ENCODE data around the gene DLL1. TPM values are rescaled to one million over a fixed set of nuclear protein-coding genes. Genes with fewer than 3 reads are reported as not detected.

Gene DLL1
- polyA plus RNA-seq, 3 donors, result 8.2 to 15.1 (median 10.7) TPM

DNA sequence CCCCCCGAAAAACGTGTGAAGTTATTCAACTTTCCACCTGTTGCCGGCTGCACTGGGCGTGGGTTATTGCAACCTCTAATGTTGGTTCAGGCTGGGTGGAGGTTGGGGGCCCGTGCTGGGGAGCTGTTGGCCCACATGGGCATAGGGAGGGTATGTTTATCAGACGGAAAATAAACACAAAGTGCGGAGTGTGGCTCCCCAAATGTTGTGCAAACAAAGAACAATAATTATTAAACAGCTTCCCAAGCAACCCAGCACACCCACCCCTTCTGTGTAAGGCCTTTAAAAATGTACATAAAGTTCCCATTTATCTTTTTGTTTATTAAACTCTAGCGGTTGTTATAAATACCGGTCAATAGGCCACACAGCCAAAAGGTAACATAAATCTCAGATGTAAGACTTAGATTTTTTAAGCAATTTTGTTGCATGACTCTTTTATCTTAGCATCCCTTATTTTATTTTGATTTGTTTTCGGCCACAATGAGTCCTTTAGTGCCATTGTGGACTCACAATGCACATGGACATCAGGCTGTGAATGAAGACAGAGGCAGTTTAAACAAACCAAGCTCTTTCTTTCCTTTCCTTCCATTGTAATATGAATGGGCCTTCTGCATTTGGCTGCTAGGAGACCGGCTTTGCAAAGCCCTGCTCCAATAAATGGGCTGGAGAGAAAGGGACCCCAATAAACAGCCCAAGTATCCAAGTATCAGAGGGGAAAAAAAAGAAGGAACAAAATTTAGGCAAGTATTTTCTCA lies 6.9 kb upstream of the DLL1 start:
- no peak for DNase-seq (ENCODE audit: extremely low read depth in 1 of 11, low read depth in 9 of 11, low spot score in 4 of 11)

DNA sequence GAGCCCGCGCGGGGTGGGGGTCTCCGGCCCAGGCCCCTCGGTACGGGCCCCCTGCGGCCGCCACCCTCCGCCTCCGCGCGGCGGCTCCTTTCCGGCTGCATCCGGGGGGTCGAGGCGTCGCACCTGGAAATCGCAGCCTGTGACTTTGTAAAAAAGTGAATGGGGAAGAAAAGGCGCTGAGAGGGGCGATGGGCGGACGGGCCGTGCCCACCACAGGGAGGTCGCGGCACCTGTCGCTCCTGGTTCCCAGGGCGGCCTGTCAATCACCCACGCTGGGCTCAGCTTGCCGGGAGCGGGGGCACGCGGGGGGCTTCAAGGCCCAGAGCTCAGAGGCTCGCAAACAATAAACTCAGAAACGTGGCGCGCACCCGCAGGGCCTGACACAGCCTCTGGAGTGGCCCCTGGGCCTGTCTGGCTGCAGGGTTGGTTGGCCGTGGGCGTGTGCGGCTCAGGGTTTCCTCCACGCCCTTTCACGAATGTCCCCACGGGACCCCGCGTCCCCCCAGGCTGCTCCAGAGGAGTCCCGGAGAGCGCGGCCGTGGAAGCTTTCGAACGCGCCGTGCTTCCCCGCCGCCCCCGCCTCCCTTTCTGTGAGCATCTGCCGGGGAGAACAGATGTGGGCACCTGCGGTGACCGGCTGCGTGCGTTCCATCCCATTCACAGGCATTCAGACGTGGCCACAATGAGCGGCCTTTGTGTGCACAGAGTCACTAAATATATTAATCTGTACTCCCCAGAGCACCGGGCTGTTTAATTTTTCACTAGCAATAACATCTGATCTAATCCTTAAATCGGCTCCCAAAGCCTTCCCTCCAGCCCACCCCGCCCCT lies 6.1 kb upstream of the DLL1 start:
- no peak for DNase-seq (ENCODE audit: extremely low read depth in 1 of 11, low read depth in 9 of 11, low spot score in 4 of 11)

DNA sequence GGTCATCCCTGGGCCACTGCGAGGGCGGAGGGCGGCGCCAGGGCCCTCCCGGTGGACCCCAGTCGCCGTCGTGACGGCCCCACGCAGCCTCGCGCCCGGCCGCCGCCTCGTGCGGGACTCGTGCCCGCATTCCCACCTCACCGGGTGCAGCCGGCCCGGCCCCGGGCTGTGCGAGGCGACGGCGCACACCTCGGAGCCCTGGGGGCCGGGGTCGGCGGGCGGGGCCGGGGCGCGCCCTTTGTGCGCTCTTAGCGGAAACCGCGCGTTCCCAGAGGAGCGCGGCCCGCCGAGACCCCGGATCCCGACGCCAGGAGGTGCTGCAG lies 5.5 kb upstream of the DLL1 start:
- DNase-seq (ENCODE audit: extremely low read depth in 1 of 11, low read depth in 9 of 11, low spot score in 4 of 11), result no peak

DNA sequence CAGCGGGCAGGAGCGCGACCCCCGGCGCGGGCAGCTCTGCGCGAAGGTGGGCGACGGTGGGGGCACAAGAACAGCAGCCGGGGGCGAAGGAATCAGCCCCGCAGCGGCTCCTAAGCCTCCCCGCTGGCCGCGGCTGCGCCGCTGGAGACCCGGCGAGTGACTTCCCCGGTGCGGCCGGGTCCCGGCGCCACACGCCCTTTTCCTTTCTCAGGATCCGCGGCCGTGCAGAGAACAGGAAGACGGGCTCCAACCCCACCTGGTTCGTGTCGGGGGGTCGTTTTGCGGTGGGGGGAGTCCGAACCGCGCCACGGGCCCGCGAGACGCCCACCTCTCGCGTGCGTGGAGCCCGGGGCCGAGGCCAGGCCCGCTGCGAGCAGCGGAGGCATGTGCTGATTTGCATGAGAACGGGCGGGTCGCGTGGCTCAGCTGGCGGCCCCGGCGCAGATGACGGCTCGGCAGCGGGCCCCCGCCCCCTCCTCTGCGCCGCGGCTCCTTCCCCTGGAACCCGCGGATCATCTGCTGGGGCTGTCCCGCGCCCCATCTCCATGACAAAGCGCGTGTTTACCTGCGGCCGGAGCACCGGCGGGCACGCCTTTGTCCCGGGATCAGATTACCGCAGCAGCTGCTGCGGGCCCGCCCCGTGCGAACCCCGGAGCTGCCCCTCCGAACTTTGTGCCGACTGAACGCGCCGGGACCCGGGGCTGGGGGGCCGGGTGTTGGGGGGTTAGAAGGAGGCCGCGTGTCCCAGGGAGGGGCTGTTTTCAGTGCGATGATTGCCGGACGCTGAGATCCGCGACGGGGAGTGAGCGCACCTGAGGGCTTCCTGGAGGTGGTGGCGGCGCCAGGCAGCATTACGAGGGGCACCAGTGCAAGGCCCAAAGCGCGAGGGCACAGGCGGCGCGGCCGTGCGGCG lies 4.9 kb upstream of the DLL1 start:
- DNase-seq (ENCODE audit: extremely low read depth in 1 of 11, low read depth in 9 of 11, low spot score in 4 of 11), result no peak

DNA sequence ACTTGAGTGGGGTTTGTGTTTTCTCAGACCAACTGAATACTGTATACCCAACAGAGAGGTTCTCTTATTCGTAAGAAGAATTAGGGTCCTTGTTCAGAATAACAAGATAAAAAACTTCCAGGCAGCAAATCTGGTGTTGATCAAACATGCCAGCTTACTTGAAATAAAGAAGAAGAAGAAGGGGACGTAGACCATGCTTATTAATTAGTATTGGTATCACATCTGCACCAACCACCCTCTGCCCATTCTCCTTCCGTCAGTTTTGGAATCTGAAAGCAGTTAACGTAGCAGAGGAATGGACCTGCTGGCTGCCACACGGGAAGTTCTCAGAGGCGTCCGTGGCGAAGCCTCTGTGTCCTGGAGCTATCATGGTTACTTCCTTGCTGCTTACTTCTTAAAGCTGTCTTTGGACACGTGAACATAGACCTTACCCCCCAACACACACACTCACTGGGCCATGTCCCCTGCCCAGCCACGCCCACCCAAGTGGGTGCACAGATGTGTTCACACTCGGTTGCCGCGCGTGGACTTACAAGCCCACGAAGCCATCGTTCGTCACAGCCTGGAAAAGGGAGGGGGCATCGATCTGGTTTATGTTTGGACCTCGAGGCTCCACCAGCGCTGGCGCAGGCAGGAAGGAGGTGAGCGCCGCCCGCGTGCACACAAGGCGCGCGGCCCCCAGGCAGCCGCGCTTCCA lies 4.1 kb upstream of the DLL1 start:
- DNase-seq (ENCODE audit: extremely low read depth in 1 of 11, low read depth in 9 of 11, low spot score in 4 of 11), result no peak

DNA sequence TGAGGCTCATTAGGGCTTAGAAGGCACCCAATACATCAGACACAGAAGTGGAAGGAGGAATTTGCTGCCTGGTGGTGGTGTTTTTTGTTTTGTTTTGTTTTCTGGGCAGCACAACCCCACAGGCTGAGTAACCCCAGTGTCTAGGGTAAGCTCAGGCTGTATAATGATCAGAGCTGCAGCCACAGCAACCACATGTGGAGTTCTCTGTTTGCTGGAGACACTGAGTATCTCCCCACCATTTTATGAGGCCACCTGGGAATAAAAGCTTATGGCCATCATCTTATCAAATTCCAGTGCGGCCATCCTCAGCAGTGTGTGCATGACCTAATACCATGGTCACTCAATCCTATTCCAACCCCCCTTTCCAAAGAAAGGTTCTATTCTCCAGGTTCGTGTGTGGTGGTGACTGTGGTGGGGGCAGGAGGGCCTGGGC lies 3.4 kb upstream of the DLL1 start:
- no peak for DNase-seq (ENCODE audit: extremely low read depth in 1 of 11, low read depth in 9 of 11, low spot score in 4 of 11)

DNA sequence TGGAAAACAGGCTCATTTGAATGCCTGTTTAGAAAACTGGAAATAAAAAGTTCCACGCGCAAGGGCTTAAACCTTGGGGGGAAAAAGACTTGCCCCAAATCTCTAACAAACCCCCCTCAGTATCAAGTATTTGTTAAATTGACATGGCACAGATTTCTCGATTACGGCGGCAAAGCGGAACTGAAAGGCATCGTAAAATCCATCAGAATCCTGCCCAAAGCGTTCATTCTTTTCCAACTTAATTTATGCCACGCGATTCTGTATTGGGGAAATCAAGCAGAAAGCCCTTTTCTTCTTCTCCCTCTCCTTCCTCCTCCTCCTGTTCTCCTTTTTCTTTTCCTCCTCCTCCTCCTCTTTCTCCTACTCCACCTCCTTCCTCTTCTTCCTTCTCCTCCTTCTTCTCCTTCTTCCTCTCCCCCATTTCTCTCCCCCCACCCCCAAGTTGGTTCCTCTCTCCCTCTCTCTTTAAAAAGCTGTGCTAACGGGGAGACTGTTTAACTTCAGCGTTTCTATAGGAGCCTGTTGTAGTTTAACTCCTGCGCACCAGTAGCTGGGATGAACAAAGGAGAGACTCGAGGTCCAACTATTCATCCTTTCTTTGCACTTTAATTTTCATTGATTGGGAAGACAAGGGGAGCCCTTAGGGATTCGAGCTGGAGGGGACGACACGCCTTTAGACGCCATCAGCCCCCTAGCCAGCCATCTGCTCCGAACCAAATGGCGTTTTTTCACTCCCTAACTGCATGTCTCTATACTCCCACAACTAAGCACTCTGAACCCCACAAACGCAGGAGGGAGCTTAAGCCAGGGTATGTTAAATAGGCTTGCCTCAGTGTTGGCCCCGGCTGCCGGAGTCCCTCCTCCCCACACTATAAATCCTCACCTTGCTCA lies 2.7 kb upstream of the DLL1 start:
- no peak for DNase-seq (ENCODE audit: extremely low read depth in 1 of 11, low read depth in 9 of 11, low spot score in 4 of 11)

DNA sequence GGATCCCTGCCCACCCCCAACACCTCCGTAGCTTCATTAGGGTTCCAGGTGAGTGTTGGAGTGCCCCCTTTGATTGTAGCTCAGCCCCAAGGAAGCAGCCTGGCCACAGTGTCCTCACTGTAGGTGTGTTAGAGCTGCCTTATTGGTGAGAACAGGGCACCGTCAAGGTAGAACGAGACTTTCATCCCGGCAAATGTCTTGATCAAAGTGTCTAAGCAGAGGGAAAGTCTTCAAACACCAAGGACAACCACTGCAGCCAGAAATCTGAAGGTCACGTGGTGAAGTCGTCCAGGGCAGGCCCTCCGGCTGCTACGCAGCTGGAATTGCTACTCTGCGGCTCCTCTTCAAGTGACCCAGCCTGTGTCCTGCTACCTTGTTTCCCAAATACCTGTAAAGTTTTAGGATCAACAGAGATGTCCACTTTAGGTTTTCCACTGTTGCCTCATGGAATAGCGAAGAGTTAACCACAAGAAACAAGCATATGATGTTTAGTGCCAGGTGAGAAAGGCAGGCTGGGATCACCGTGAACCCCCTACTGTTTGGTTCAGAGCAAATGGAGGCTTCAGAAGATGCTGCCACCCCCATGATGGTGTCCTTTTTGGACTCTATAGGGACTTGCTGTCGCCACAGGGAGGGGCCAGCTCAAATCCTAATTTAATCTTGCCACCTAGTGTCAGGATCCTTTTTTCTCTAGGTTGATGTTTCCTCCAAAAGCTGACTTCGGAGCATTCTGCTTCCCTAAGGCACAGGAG lies 1.7 kb upstream of the DLL1 start:
- no peak for DNase-seq (ENCODE audit: extremely low read depth in 1 of 11, low read depth in 9 of 11, low spot score in 4 of 11)

DNA sequence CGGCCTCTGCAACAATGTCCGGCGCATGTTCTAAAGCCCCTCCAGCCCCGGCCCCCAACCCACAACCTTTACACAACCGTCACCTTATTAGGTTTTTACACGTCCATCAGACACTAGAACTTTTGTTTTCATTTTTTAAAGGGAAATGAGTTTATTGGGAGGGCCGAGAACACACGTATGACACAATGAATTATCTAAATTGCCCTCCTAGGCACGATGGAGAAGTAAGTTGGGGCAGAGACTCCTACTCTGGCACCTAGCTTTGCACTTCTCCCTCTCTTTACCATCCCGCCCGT lies 1.2 kb upstream of the DLL1 start:
- no peak for DNase-seq (ENCODE audit: extremely low read depth in 1 of 11, low read depth in 9 of 11, low spot score in 4 of 11)

DNA sequence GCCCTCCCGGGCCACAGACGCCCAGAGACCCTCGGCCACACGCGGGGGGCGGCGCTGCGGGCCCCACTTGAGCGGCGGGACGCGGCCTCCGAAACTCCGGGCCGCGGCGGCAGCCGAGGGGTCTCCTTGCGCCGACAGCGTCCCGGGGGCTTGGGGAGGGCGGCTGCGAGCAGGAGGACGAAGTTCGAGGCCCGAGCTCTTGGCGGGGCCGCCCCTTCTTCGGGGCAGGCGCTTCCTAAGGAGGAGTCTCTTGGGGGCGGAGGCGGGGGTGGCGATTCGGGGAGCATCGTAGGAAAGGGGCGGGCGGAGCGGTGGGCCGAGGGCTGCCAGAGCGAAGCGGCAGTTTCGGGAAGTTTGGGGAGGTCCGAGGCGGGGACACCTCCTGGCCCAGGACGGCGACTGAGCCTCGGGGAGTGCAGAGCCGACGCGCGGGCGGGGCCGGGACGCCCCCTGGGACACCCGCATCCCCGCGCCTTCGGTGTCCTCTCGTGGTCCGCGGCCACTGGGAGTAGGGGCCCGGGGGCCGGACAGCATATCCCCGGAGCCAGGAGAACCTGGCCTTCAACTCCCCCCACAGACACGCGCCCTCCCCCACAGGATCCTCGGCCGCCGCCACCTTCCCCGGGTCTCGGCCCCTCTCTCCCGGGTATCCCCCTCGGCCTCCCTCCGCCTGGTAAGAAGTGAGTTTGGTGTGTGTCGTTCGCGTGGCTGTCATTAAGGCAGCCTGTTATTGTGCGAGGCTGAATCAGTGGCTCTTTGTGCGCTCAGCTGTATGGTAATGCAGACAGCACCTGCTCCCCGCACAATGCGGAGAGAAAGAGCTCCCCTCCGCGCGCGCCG lies 613 bp upstream of the DLL1 start:
- no peak for DNase-seq (ENCODE audit: extremely low read depth in 1 of 11, low read depth in 9 of 11, low spot score in 4 of 11)

DNA sequence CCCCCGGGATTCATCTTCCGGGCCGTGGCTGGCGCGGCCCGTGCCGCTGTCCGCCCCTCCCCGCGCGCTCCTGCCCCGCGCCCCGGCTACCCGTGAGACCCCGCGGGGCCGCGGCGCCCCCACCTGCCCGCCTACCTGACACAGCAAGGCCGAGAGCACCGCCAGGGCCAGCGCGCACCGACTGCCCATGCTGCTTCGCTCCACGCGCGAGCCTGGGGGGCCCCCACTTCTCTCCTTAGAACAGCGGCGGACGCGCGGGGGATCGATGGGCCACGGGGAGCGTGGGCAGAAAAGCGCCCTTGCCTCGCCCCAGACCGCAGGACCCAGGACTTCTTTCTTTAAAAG lies 955 bp downstream of the DLL1 start:
- no peak for DNase-seq (ENCODE audit: extremely low read depth in 1 of 11, low read depth in 9 of 11, low spot score in 4 of 11)

DNA sequence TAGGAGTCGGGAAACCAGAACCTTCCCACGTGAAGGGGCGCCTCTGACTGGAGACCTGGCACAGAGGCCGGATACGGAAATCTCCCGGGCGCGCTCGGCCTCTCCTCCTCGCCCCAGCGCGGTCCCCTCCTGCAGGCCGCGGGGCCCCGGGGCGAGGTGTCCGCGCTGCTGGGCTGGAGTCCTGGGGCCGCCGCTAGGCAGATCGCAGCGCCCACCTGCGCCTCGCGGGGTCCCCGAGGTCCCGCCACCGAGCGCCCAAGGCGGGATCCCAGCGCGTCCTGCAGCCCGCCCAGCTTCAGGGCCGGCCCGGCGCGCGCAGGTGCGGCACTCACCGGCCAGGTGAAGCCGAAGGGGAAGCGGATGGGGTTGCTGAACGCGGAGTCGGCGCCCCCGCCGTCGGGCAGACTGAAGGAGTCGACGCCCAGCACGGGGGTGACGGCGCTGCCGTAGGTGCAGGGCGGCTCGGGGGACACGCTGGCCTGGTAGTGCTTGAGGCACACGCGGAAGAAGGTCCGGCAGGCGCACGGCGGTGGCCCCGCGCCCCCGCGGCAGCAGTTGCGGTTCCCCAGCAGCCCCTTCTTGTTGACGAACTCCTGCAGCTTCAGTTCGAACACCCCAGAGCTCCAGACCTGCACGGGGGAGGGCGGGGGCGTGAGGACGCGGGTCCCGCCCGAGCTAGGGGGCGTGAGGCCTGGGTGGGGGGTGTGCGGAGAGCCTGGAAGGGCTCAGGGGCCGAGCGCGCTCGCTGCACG lies 1.5 kb downstream of the DLL1 start:
- DNase-seq (ENCODE audit: extremely low read depth in 1 of 11, low read depth in 9 of 11, low spot score in 4 of 11), result no peak

DNA sequence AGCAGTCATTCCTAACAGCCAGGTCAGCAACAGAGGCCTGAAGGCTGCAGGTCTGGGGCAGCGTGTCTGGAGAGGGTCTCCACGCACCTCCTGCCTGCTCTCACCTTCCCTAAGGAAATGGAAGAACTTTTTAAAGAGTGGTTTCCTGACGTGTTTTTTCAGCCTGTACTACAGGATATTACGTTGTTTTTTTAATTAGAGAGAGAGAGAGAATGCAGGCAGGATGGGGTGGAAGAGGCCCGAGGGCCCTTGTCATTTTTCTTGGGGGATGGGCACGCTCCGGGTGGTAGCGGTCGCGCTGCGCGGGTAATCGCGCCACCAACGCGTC lies 2.1 kb downstream of the DLL1 start:
- no peak for DNase-seq (ENCODE audit: extremely low read depth in 1 of 11, low read depth in 9 of 11, low spot score in 4 of 11)

DNA sequence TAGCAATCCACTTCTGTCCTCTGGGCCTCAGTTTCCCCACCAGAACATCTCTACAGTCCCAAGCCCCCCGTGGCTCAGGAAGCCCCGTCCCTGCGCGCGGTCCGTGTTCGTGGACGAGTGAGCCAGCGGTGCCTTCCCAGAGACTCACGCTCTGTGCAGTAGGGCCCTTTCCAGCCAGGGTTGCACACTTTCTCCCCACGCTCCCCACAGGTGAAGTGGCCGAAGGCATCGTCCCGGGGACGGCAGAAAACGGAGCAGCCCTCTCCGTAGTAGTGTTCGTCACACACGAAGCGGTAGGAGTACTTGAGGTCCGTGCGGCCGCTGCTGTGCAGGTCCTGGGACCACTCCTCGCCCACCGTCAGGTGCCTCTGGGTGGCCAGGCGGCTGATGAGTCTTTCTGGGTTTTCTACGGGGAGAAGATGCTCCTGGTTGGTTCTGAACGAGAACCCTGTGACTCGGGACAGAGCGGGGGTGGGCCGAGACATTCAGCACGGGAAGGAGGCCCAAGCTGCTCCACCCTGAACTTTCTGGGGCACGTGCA lies 2.7 kb downstream of the DLL1 start:
- no peak for DNase-seq (ENCODE audit: extremely low read depth in 1 of 11, low read depth in 9 of 11, low spot score in 4 of 11)

DNA sequence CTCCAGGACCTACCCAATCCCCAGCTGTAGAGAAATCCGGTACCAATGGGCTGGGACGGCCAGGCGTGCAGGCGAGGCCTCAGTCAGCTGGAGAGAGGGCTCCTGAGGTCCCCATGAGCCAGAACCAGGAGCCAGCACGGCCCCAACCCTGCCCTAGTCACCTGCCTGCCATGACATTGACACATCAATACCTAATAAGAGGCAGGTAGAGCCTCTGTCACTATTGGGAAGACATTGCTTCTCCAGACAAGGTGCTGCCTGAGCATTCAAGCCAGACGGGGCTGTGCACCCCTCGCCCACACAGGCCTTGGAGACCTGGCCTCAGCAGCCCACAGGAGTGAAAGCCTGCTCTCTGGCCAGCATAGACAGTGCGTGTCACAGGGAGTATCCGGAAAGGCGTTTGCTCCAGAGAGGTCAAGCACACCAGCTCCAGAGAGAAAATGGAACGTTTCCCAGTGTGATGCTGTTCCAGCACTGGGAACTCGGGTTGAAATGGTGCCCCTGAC lies 3.5 kb downstream of the DLL1 start:
- no peak for DNase-seq (ENCODE audit: extremely low read depth in 1 of 11, low read depth in 9 of 11, low spot score in 4 of 11)

DNA sequence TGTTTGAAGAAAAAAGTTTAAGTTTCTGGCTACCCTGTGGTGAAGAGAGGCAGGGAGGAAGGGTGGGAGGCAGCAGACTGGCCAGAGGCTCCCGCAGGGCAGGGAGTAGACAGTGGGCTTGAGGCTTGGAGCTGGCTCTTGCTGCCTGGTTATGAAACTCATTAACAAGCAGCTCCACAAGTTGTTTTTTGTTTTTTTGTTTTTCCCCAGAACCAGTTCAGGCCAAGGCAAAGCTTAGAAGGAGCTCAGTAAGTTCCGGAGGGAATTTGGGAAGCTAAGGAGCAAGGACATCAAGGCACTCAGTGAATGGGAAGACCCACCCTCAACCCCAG lies 4.0 kb downstream of the DLL1 start:
- no peak for DNase-seq (ENCODE audit: extremely low read depth in 1 of 11, low read depth in 9 of 11, low spot score in 4 of 11)

All from renal cortex interstitium (tissue), 11 donors.